H9 (cell line): Measurements from ENCODE around the gene NKAIN2. TPM values are rescaled to one million over a fixed set of nuclear protein-coding genes. Genes with fewer than 3 reads are reported as not detected.

Experiments used
- DNase-seq: peaks from one replicate; pipeline ENCODE4 v3.0.0-alpha.2; 2017
- H2AFZ ChIP-seq: one replicate; pipeline ENCODE4 v1.6.1; 2013; ENCODE audit warnings: mild to moderate bottlenecking, low read length, control low read depth, moderate library complexity
- H2AK5ac ChIP-seq: 2 replicates; pipeline ENCODE4 v1.6.1; 2013; ENCODE audit warnings: low read length, control low read depth, mixed read lengths; ENCODE audit not compliant: insufficient read length
- H2BK120ac ChIP-seq: one replicate; pipeline ENCODE4 v1.6.1; 2013; ENCODE audit warnings: low read depth, mild to moderate bottlenecking, low read length, control low read depth, inconsistent platforms; ENCODE audit not compliant: poor library complexity, severe bottlenecking
- H2BK12ac ChIP-seq: 2 replicates; pipeline ENCODE4 v1.6.1; 2013; ENCODE audit warnings: low read length, control low read depth, mixed read lengths, low read depth; ENCODE audit not compliant: insufficient read length
- H2BK15ac ChIP-seq: 2 replicates; pipeline ENCODE4 v1.6.1; 2013; ENCODE audit warnings: low read depth, low read length, control low read depth
- H2BK20ac ChIP-seq: one replicate; pipeline ENCODE4 v1.6.1; 2013; ENCODE audit warnings: low read depth, mild to moderate bottlenecking, low read length, control low read depth, inconsistent platforms; ENCODE audit not compliant: poor library complexity, severe bottlenecking
- H2BK5ac ChIP-seq: 2 replicates; pipeline ENCODE4 v1.6.1; 2013; ENCODE audit warnings: low read length, control low read depth, mixed read lengths; ENCODE audit not compliant: insufficient read length
- H3K14ac ChIP-seq: 2 replicates; pipeline ENCODE4 v1.6.1; 2013; ENCODE audit warnings: low read length, control low read depth; ENCODE audit not compliant: insufficient read depth
- H3K18ac ChIP-seq: 2 replicates; pipeline ENCODE4 v1.6.1; 2013; ENCODE audit warnings: low read depth, mild to moderate bottlenecking, mixed read lengths, low read length, control low read depth; ENCODE audit not compliant: insufficient read length
- H3K23ac ChIP-seq: 2 replicates; pipeline ENCODE4 v1.6.1; 2013; ENCODE audit warnings: low read length, control low read depth, mixed read lengths, low read depth; ENCODE audit not compliant: insufficient read length
- H3K23me2 ChIP-seq: 2 replicates; pipeline ENCODE4 v1.6.1; 2013; ENCODE audit warnings: low read depth, mild to moderate bottlenecking, mixed read lengths, low read length, control low read depth; ENCODE audit not compliant: insufficient read length, poor library complexity, severe bottlenecking
- H3K27ac ChIP-seq: 2 replicates; pipeline ENCODE4 v1.5.1; 2013; ENCODE audit warnings: low read length, control low read depth, mixed read lengths, low read depth; ENCODE audit not compliant: insufficient read length
- H3K27me3 ChIP-seq: 2 replicates; pipeline ENCODE4 v1.6.1; 2013; ENCODE audit warnings: low read length, control low read depth, inconsistent platforms; ENCODE audit not compliant: insufficient read depth
- H3K4ac ChIP-seq: 2 replicates; pipeline ENCODE4 v1.6.1; 2013; ENCODE audit warnings: low read depth, mild to moderate bottlenecking, control low read depth, inconsistent platforms, low read length, moderate library complexity
- H3K4me1 ChIP-seq: 2 replicates; pipeline ENCODE4 v1.6.1; 2013; ENCODE audit warnings: low read length, control low read depth, inconsistent platforms; ENCODE audit not compliant: insufficient read depth
- H3K4me2 ChIP-seq: 2 replicates; pipeline ENCODE4 v1.6.1; 2013; ENCODE audit warnings: low read length, control low read depth, mixed read lengths; ENCODE audit not compliant: insufficient read length, insufficient read depth
- H3K56ac ChIP-seq: 2 replicates; pipeline ENCODE4 v1.6.1; 2013; ENCODE audit warnings: low read depth, mild to moderate bottlenecking, mixed read lengths, low read length, control low read depth; ENCODE audit not compliant: insufficient read length
- H3K79me1 ChIP-seq: 2 replicates; pipeline ENCODE4 v1.6.1; 2013; ENCODE audit warnings: low read depth, mild to moderate bottlenecking, moderate library complexity, low read length, control low read depth, inconsistent platforms; ENCODE audit not compliant: insufficient read depth, poor library complexity, severe bottlenecking
- H3K79me2 ChIP-seq: 2 replicates; pipeline ENCODE4 v1.6.1; 2013; ENCODE audit warnings: low read length, control low read depth, inconsistent platforms; ENCODE audit not compliant: insufficient read depth
- H3K9ac ChIP-seq: 2 replicates; pipeline ENCODE4 v1.6.1; 2013; ENCODE audit warnings: low read length, control low read depth, mixed read lengths; ENCODE audit not compliant: insufficient read length; ENCODE audit errors: extremely low read depth
- H3K9me3 ChIP-seq: one replicate; pipeline ENCODE4 v1.6.1; 2013; ENCODE audit warnings: low read depth, low read length, inconsistent platforms; ENCODE audit not compliant: control insufficient read depth
- H3T11ph ChIP-seq: one replicate; pipeline ENCODE4 v1.6.1; 2013; ENCODE audit warnings: mild to moderate bottlenecking, low read length, control low read depth, inconsistent platforms
- H4K20me1 ChIP-seq: one replicate; pipeline ENCODE4 v1.6.1; 2013; ENCODE audit not compliant: control insufficient read depth, insufficient read length, insufficient read depth
- H4K5ac ChIP-seq: 2 replicates; pipeline ENCODE4 v1.6.1; 2013; ENCODE audit warnings: low read depth, mild to moderate bottlenecking, mixed read lengths, low read length, control low read depth; ENCODE audit not compliant: insufficient read length
- H4K8ac ChIP-seq: replicated peaks from 2 replicates; pipeline ENCODE4 v1.6.1; 2013; ENCODE audit warnings: low read length, control low read depth, mixed read lengths, low read depth; ENCODE audit not compliant: insufficient read length
- H4K91ac ChIP-seq: 2 replicates; pipeline ENCODE4 v1.6.1; 2013; ENCODE audit warnings: low read depth, mild to moderate bottlenecking, moderate library complexity, mixed read lengths, low read length, control low read depth; ENCODE audit not compliant: insufficient read length
- H3K27ac Mint-ChIP-seq, 3 experiments: 2 replicates in 2 of 3; 3 replicates in 1 of 3; pipeline ENCODE4 v1.8.0; 2020 to 2021; ENCODE audit warnings: mixed read lengths in 3 of 3, mild to moderate bottlenecking in 1 of 3, moderate library complexity in 1 of 3
- H3K27me3 Mint-ChIP-seq: 2 replicates; pipeline ENCODE4 v1.8.0; 2021; ENCODE audit warnings: low read depth, mild to moderate bottlenecking, moderate library complexity, mixed read lengths
- H3K36me3 Mint-ChIP-seq, 3 experiments: 2 replicates in 2 of 3; 3 replicates in 1 of 3; pipeline ENCODE4 v1.8.0; 2020 to 2021; ENCODE audit warnings: low read depth in 3 of 3, mixed read lengths in 3 of 3; ENCODE audit not compliant: insufficient read depth in 1 of 3
- H3K4me1 Mint-ChIP-seq, 2 experiments: 2 replicates each; pipeline ENCODE4 v1.8.0; 2020; ENCODE audit warnings: mixed read lengths in 2 of 2
- H3K4me3 Mint-ChIP-seq, 2 experiments: 2 replicates in 1 of 2; 3 replicates in 1 of 2; pipeline ENCODE4 v1.8.0; 2020 to 2021; ENCODE audit warnings: mild to moderate bottlenecking in 2 of 2, mixed read lengths in 2 of 2, moderate library complexity in 1 of 2
- H3K9me3 Mint-ChIP-seq, 2 experiments: 2 replicates in 1 of 2; 3 replicates in 1 of 2; pipeline ENCODE4 v1.8.0; 2020; ENCODE audit warnings: mild to moderate bottlenecking in 2 of 2, mixed read lengths in 2 of 2, moderate library complexity in 1 of 2
- CTCF ChIP-seq: fragments of 200-600 bp; sonication (generic); conservative IDR thresholded peaks from 3 replicates; pipeline ENCODE4 v1.8.0; 2021; ENCODE audit warnings: antibody characterized with exemption, mild to moderate bottlenecking
- WGBS: extraction: QIAGEN DNeasy Blood & Tissue Kit; methylation state at CpG from one replicate; pipeline ENCODE4 v1.1.7; 2013; ENCODE audit warnings: missing lambda C conversion rate, low lambda C conversion rate, mixed read lengths; ENCODE audit not compliant: insufficient read length; ENCODE audit errors: extremely low coverage; 5-methylcytosine and 5-hydroxymethylcytosine counted together
- total RNA-seq: library from RNA; stranded (reverse); gene quantifications from 2 replicates; pipeline ENCODE4 v1.2.1, GENCODE V29; 2021

NKAIN2 gene
- total RNA-seq, 1 experiment from 2014 or later, result 0.17 TPM

- Histone ChIP-seq H3K79me1 (no peaks in the 10 kb centered on the region), H3K9ac (no peak overlapping the region), H3K56ac (no peak overlapping the region), H3K23me2 (no peaks in the 10 kb centered on the region), H3K4me2 (no peak overlapping the region), H3K4ac (no peak overlapping the region), H3K27me3 (no peaks in the 10 kb centered on the region), H3K18ac (no peak overlapping the region), H2AFZ (no peak overlapping the region), H3T11ph (no peak overlapping the region), H2BK15ac (no peak overlapping the region), H2BK120ac (no peak overlapping the region), H3K9me3 (no peaks in the 10 kb centered on the region), H2BK5ac (no peak overlapping the region), H2BK12ac (no peak overlapping the region), H3K4me1 (no peaks in the 10 kb centered on the region), H4K5ac (no peak overlapping the region), H2AK5ac (no peak overlapping the region), H2BK20ac (no peak overlapping the region), H3K27ac (no peak overlapping the region), H4K91ac (no peak overlapping the region), H3K14ac (no peak overlapping the region), H3K23ac (no peak overlapping the region), H3K79me2 (no peaks in the 10 kb centered on the region), H4K8ac (no peak overlapping the region), H4K20me1 (no peaks in the 10 kb centered on the region)
- Mint-ChIP-seq H3K4me1 (peaks cover 8% of the 10 kb centered on the region in 2 experiments), H3K27me3 (no peaks in the 10 kb centered on the region), H3K9me3 (no peaks in the 10 kb centered on the region), H3K27ac (no peak overlapping the region; a peak in 1 of 7 replicates), H3K36me3 (no peaks in the 10 kb centered on the region), H3K4me3 (no peak overlapping the region)
- TF ChIP-seq CTCF, result no peak
- WGBS, result no CpG with 5 or more reads among the region's 3 CpGs
- no peak for DNase-seq
Observed at GRCh38 chr6:124199286-124199685, 395.6 kb downstream of the NKAIN2 start.
